Measurements from ENCODE around the gene ADGRE3.

The ADGRE3 gene

DNA sequence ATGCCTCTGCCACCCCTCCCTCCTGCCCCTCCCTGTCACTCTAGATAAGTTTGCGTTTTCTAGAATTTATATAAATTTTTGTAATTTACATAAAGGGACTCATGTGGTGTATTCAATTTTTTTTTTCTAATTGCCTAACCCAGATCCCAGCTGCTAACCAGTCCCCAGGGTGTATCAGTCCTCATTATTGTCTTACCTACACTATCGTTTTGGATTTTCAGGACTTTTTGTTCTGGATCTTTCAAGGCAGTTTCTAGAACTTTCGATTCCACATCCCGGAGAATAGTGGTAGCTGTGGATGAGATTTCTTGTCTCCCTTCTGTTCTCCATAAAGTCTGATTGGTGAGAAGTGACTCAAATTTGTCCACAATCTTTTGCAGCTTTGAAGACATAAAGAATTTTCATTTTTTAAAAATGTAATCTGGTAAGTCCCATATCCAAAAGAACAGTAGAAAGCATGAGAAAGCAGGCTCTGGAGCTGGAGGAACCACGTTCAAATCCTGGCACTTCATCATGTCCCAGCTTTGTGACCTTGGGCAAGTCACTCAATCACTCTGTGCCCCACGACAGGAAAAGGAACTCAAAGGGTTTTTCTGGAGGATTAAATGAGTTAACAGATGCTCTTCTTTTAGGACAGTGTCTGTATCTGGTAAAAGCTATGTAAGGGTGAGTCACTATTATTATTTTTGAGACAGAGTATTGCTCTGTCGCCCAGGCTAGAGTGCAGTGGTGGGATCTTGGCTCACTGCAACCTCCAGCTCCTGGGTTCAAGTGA, 19.7 kb downstream of the ADGRE3 start:
- TF ChIP-seq, protein P1, sequence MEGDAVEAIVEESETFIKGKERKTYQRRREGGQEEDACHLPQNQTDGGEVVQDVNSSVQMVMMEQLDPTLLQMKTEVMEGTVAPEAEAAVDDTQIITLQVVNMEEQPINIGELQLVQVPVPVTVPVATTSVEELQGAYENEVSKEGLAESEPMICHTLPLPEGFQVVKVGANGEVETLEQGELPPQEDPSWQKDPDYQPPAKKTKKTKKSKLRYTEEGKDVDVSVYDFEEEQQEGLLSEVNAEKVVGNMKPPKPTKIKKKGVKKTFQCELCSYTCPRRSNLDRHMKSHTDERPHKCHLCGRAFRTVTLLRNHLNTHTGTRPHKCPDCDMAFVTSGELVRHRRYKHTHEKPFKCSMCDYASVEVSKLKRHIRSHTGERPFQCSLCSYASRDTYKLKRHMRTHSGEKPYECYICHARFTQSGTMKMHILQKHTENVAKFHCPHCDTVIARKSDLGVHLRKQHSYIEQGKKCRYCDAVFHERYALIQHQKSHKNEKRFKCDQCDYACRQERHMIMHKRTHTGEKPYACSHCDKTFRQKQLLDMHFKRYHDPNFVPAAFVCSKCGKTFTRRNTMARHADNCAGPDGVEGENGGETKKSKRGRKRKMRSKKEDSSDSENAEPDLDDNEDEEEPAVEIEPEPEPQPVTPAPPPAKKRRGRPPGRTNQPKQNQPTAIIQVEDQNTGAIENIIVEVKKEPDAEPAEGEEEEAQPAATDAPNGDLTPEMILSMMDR (IDR thresholded peaks at IDR 0.05; ENCODE audit: borderline replicate concordance, control extremely low read depth, extremely low read depth, insufficient read depth, missing control alignments) = no peak
- in situ Hi-C loops (cut with MboI; ENCODE audit: low sequenced_read_pairs, unreplicated experiment) = no loop called here
- DNase-seq (ENCODE audit: low spot score) = no peak

DNA sequence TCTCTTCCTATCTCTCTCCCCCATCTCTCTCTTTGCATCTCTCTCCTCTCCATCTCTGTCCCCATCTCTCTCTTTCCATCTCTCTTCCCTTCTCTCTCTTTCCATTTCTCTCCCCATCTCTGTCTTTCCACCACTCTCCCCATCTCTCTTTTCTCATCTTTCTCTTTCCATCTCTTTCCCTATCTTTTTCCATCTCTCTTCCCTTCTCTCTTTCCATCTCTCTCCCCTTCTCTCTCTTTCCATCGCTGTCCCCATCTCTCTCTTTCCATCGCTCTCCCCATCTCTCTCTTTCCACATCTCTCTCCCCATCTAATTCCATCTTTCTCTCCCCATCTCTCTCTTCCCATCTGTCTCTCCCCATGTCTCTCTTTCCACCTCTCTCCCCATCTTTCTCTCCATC, 24.5 kb downstream of the ADGRE3 start:
- TF ChIP-seq, protein P1 (IDR thresholded peaks at IDR 0.05; ENCODE audit: borderline replicate concordance, control extremely low read depth, extremely low read depth, insufficient read depth, missing control alignments) = no peak
- DNase-seq (ENCODE audit: low spot score) = no peak
- in situ Hi-C loops (cut with MboI; ENCODE audit: low sequenced_read_pairs, unreplicated experiment) = no loop called here

DNA sequence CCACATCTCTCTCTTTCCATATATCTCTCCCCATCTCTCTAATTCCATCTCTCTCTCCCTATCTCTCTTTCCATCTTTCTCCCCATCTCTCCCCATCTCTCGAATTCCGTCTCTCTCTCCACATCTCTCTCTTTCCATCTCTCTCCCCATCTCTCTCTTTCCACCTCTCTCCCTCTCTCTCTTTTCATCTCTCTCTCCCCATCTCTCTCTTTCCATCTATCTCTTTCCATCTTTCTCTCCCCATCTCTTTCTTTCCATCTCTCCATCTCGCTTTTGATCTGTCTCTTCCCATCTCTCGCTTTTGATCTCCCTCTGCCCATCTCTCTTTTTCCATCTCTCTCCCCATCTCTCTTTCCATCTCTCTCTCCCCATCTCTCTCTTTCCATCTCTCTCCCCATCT, 25.6 kb downstream of the ADGRE3 start:
- in situ Hi-C loops (cut with MboI; ENCODE audit: low sequenced_read_pairs, unreplicated experiment) = no loop called here
- TF ChIP-seq, protein P1 (IDR thresholded peaks at IDR 0.05; ENCODE audit: borderline replicate concordance, control extremely low read depth, extremely low read depth, insufficient read depth, missing control alignments) = no peak
- no peak for DNase-seq (ENCODE audit: low spot score)

DNA sequence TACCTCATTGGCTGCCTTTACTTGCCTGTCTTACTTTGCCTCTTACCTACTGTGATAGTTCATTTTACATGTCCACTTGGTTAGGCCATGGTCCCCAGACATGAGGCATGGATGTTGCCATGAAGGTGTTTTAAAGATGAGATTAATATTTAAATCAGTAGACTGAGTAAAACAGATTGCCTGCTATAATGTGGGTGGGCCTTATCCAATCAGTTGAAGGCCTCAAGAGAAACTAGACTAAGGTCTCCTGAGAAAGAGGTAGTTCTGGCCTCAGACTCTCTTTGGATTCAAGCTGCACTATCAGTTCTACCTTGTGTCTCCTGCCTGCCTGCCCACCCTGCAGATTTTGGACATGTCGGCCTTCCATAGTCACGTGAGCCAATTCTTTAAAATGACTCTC, 26.1 kb downstream of the ADGRE3 start:
- in situ Hi-C loops (cut with MboI; ENCODE audit: low sequenced_read_pairs, unreplicated experiment) = no loop called here
- DNase-seq (ENCODE audit: low spot score) = no peak

DNA sequence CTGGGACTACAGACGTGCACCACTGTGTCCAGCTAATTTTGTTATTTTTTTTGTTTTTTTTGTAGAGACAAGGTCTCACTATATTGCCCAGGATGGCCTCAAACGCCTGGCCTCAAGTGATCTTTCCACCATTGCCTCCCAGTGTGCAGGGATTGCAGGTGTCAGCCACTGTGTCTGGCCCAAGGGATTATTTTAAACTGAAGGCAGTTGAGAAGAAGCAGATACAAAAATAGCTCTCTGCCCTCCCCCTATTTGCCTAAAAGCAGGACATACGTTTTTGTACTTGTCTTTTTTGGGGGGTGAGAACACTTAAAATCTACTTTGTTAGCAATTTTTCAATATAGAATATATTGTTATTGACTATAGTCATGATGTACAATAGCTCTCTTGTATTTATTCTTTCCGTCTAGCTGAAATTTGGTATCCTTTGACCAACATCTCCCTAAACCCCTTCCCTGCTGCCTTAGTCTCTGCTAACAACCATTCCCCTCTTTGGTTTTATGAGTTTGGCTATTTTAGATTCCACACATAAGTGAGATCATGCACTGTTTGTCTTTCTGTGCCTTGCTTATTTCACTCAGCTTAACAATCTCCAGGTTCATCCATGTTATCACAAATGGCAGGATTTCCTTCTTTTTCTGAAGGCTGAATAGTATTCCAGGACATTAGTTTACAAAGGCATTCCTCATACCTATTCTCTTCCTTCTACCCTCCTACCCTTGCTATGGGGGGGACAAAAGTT, 34.9 kb downstream of the ADGRE3 start:
- DNase-seq (ENCODE audit: low spot score) = no peak
- TF ChIP-seq, protein P1 (IDR thresholded peaks at IDR 0.05; ENCODE audit: borderline replicate concordance, control extremely low read depth, extremely low read depth, insufficient read depth, missing control alignments) = no peak
- in situ Hi-C loops (cut with MboI; ENCODE audit: low sequenced_read_pairs, unreplicated experiment) = no loop called here

More for the DNA sequence above, 26.1 kb downstream of the ADGRE3 start:
- TF ChIP-seq, protein P1 (IDR thresholded peaks at IDR 0.05; ENCODE audit: borderline replicate concordance, control extremely low read depth, extremely low read depth, insufficient read depth, missing control alignments) = no peak

DNA sequence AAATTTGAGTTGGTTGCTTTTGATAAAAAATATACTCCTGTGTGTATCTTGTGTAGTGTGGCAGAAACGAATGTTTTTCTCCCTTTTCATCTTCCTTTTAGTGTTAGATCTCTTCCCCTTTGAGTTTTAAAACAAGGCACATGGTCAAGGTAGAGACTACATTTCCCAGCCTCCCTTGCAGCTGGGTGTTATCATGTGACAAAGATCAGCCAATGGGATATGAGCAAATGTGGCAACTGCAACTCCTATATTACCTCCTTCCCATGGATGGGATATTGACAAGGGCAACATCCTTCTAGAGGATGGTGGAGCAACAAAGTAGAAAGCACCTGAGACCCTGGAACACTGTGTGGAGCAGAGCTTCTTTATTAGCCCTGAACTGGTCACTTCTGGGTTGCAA, 42.4 kb downstream of the ADGRE3 start:
- DNase-seq (ENCODE audit: low spot score) = peak; percentile 49
- in situ Hi-C loops (cut with MboI; ENCODE audit: low sequenced_read_pairs, unreplicated experiment) = no loop called here
- TF ChIP-seq, protein P1 (IDR thresholded peaks at IDR 0.05; ENCODE audit: borderline replicate concordance, control extremely low read depth, extremely low read depth, insufficient read depth, missing control alignments) = no peak

Measured in GM13976 (cell line).